Prostate gland (tissue), 2 donors: ENCODE measurements around the gene BMI1. TPM values are rescaled to one million over a fixed set of nuclear protein-coding genes. Genes with fewer than 3 reads are reported as not detected.

ENCODE experiments used
- DNase-seq: peaks from one replicate; pipeline ENCODE4 v3.0.0-alpha.2; 2019; ENCODE audit warnings: low spot score
- H3K27ac ChIP-seq, 2 donors: fragments of 200-600 bp; sonication (generic); 2 replicates each; pipeline ENCODE4 v1.5.1; 2017 to 2019
- H3K27me3 ChIP-seq: fragments of 200-600 bp; sonication (generic); replicated peaks from 2 replicates; pipeline ENCODE4 v1.5.1; 2019; ENCODE audit not compliant: insufficient read depth
- H3K36me3 ChIP-seq, 2 donors: fragments of 200-600 bp; sonication (generic); 1 replicate in 1 of 2; 2 replicates in 1 of 2; pipeline versions ENCODE4 v1.5.1 to v1.8.1; 2017 to 2019
- H3K4me1 ChIP-seq: fragments of 200-600 bp; sonication (generic); replicated peaks from 2 replicates; pipeline ENCODE4 v1.5.1; 2019
- H3K4me3 ChIP-seq, 2 donors: fragments of 200-600 bp; sonication (generic); 2 replicates each; pipeline ENCODE4 v1.5.1; 2017 to 2019
- H3K9me3 ChIP-seq: fragments of 200-600 bp; sonication (generic); 2 replicates; pipeline ENCODE4 v1.5.1; 2017
- POLR2A ChIP-seq: fragments of 450-650 bp; IDR thresholded peaks from one replicate; pipeline ENCODE4 v1.6.1; 2016; ENCODE audit warnings: antibody characterized with exemption, mild to moderate bottlenecking
- POLR2AphosphoS5 ChIP-seq: sonication (generic); formaldehyde crosslinking; IDR thresholded peaks from one replicate; pipeline ENCODE4 v1.6.1; 2017; ENCODE audit warnings: antibody characterized with exemption
- WGBS: methylation state at CpG from one replicate; pipeline ENCODE4 v1.1.5; 2018; 5-methylcytosine and 5-hydroxymethylcytosine counted together
- intact Hi-C: fragments of 100-400 bp; cut with DNase I; formaldehyde crosslinking; loops from one replicate; pipeline ENCODE4 v1.14.2; 2022
- total RNA-seq, 2 donors: library from RNA; depleted of rRNA; stranded (reverse); fragments of >200 nt; gene quantifications; one replicate each; pipeline ENCODE4 v1.1.0, GENCODE V29; 2016
- TF ChIP-seq, protein P1 (sequence below), 4 experiments: fragments of 200-600 bp in 2 of 4; fragments of 450-650 bp in 2 of 4; sonication (generic) in 2 of 4; IDR thresholded peaks; 1 replicate in 3 of 4; 2 replicates in 1 of 4; pipeline ENCODE4 v1.5.1; 2016 to 2019; ENCODE audit warnings: antibody characterized with exemption in 4 of 4, mild to moderate bottlenecking in 2 of 4, moderate library complexity in 2 of 4

BMI1 gene
- total RNA-seq, 2 donors from 2014 or later = 70.8 to 88.4 TPM

DNA sequence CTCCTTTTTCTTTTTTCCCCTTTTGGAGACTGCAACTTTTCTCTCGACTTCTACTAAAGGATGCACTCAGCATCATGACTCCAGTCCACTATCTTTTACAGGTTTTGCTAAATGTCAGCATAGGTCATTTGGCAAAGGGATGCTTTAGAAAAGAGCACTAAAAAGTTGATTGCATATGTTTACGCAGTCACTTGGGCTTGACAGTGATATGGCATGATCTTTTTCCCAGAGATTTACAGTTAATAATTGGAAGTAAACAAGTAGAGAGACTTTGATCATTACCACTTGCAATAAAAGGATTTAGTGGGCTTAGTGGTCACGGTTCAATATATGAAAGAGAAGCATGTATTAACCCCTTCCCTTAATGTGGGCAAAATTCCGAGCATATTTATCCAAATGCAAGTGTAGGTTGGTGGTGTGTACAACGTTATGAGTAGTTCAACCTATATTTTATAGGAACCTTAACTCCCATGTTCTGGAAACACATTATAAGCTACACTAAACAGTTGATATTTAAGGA, 1.8 kb downstream of the BMI1 start:
- Histone ChIP-seq H3K36me3 (no peaks in the 10 kb centered on the region), H3K27me3 (no peaks in the 10 kb centered on the region), H3K4me3 (peak overlapping the region; percentile 58 to 61), H3K27ac (no peak overlapping the region), H3K4me1 (peaks cover 8% of the 10 kb centered on the region), H3K9me3 (no peaks in the 10 kb centered on the region)
- DNase-seq = no peak
- intact Hi-C loops = loop anchor here (10.0 kb wide), 1 partner anchor 798 kb away; the partner anchor contains the start of gene SKIDA1
- TF ChIP-seq, protein P1, sequence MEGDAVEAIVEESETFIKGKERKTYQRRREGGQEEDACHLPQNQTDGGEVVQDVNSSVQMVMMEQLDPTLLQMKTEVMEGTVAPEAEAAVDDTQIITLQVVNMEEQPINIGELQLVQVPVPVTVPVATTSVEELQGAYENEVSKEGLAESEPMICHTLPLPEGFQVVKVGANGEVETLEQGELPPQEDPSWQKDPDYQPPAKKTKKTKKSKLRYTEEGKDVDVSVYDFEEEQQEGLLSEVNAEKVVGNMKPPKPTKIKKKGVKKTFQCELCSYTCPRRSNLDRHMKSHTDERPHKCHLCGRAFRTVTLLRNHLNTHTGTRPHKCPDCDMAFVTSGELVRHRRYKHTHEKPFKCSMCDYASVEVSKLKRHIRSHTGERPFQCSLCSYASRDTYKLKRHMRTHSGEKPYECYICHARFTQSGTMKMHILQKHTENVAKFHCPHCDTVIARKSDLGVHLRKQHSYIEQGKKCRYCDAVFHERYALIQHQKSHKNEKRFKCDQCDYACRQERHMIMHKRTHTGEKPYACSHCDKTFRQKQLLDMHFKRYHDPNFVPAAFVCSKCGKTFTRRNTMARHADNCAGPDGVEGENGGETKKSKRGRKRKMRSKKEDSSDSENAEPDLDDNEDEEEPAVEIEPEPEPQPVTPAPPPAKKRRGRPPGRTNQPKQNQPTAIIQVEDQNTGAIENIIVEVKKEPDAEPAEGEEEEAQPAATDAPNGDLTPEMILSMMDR (IDR thresholded peaks at IDR 0.05) = no peak
- no peak for TF ChIP-seq POLR2A
- WGBS = 73% methylated on average over 5 of the region's 5 CpGs

DNA sequence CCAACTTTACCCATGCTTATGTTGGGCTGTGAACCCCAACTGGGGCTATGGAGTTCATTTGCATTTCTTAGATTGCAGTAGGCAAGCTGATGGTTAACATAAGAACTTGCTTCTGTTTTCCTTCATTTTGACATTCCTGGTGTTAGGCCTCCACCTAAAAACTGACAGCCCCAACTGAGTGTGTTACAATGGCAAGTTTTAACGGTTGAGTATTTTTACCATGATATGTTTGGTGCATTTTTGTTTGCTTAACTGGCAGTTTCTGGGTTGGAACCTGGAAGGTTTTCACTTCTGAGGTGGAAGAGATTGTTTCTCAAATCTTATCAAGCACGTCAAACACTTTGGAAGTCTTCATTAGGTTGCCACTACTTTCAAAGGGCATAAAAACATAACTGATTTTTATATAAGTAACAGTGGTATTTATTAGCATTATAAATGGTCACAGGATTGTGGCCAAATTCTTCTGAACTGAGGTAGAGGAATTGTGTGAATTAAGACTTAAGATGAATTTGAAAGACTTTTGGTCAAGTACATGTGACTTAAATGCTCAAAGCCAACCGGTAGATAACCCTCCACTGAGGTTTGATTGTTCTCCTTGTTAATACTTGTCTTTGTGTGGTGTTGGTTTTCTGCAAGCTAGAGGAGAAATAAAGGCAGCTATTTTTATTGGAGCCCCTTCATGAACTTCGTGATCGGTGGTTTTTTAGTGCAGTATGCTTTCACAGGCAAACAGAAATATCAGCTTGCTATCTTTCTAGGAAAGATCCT, 2.8 kb downstream of the BMI1 start:
- H3K9me3 ChIP-seq = no peaks in the 10 kb centered on the region
- TF ChIP-seq, protein P1 (IDR thresholded peaks at IDR 0.05) = no peak
- TF ChIP-seq POLR2AphosphoS5 (no peak), POLR2A (no peak)
- no peaks in the 10 kb centered on the region for H3K27me3 ChIP-seq
- DNase-seq = no peak
- H3K4me1 ChIP-seq = peaks cover 7% of the 10 kb centered on the region
- H3K27ac ChIP-seq = no peak overlapping the region
- H3K4me3 ChIP-seq = no peak overlapping the region
- no peaks in the 10 kb centered on the region for H3K36me3 ChIP-seq
- WGBS = 63% methylated on average over 5 of the region's 5 CpGs
- intact Hi-C loops = loop anchor here (10.0 kb wide), 1 partner anchor 799 kb away; the partner anchor contains the start of gene SKIDA1

DNA sequence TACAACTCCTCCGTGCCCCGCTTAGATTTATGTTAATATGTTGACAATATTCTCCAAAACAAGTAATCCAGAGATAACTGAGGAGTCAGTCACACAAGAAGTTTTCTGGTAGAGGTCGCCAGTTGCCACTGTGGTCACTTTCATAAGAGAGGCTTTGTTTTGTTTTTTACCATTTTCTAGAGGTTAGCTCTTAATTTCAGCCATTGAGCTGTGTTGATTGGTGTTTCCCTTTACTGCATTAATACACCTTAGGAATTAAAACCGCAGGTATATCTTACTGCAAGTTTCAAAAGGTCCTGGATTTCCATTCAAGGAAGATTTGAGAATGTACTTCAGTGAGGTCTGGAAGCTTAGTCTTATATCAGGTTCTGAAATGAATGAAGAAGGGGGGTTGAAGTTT, 3.5 kb downstream of the BMI1 start:
- no peaks in the 10 kb centered on the region for H3K36me3 ChIP-seq
- H3K27ac ChIP-seq = peak overlapping the region in 1 of 2 donors; percentile 78
- H3K27me3 ChIP-seq = no peaks in the 10 kb centered on the region
- peaks cover 7% of the 10 kb centered on the region for H3K4me1 ChIP-seq
- peak overlapping the region in 1 of 2 donors; percentile 57 for H3K4me3 ChIP-seq
- intact Hi-C loops = loop anchor here (10.0 kb wide), 1 partner anchor 800 kb away; the partner anchor contains the start of gene SKIDA1
- no peak for DNase-seq
- WGBS = 84% methylated on average over 4 of the region's 4 CpGs
- TF ChIP-seq, protein P1 (IDR thresholded peaks at IDR 0.05) = no peak
- TF ChIP-seq POLR2AphosphoS5 (no peak), POLR2A (no peak)
- no peaks in the 10 kb centered on the region for H3K9me3 ChIP-seq

DNA sequence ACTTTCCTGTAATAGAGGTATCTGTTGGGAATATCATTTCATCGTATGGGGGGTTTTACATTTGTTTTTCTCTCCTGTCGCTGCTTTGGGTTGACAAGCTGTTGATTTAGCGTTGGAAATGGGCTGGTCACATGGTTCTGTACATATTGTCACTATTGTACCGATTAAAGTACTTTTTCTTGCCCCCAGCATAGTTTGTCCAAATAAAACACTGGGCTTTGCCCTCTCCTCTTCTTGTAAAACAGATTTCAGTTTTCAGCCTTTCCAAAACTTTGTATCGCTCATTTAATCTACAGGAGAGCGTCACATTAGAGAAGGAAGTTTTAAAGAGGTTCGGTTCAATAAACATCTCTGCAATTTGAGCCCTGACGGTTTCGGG, 4.0 kb downstream of the BMI1 start:
- H3K4me1 ChIP-seq = peaks cover 7% of the 10 kb centered on the region
- H3K27ac ChIP-seq = peak overlapping the region; percentile 77 to 78

More for the DNA sequence above, 4.0 kb downstream of the BMI1 start:
- Histone ChIP-seq H3K36me3 (no peaks in the 10 kb centered on the region), H3K27me3 (no peaks in the 10 kb centered on the region), H3K4me3 (peak overlapping the region; percentile 51 to 57), H3K9me3 (no peaks in the 10 kb centered on the region)
- WGBS = 6% methylated on average over 9 of the region's 9 CpGs
- no peak for DNase-seq
- TF ChIP-seq, protein P1 (IDR thresholded peaks at IDR 0.05) = no peak
- no peak for TF ChIP-seq POLR2A
- no peak for TF ChIP-seq POLR2AphosphoS5
- intact Hi-C loops = loop anchor here (10.0 kb wide), 1 partner anchor 800 kb away; the partner anchor contains the start of gene SKIDA1
